Smooth muscle cell (in vitro differentiated cells): ENCODE results near the gene RXFP1. TPM values are rescaled to one million over a fixed set of nuclear protein-coding genes. Genes with fewer than 3 reads are reported as not detected.

Source experiments
- DNase-seq: peaks from one replicate; lab custom pipeline; 2025; ENCODE audit not compliant: unreplicated experiment; lab: John Stamatoyannopoulos, UW
- H2AFZ ChIP-seq: fragments of 200-600 bp; sonication (generic); 2 replicates; pipeline ENCODE4 v1.6.0; 2016; ENCODE audit warnings: antibody characterized with exemption, low read depth, mild to moderate bottlenecking
- H3F3A ChIP-seq: fragments of 200-600 bp; sonication (generic); 2 replicates; pipeline ENCODE4 v1.6.0; 2017; ENCODE audit warnings: antibody characterized with exemption, low read depth
- H3K27ac ChIP-seq: fragments of 200-600 bp; sonication (generic); 2 replicates; pipeline ENCODE4 v1.5.1; 2016; ENCODE audit warnings: low read depth, mild to moderate bottlenecking
- H3K27me3 ChIP-seq: fragments of 200-600 bp; sonication (generic); 2 replicates; pipeline ENCODE4 v1.6.1; 2016; ENCODE audit warnings: low read depth, mild to moderate bottlenecking
- H3K36me3 ChIP-seq: fragments of 200-600 bp; sonication (generic); 2 replicates; pipeline ENCODE4 v1.5.1; 2016; ENCODE audit warnings: low read depth
- H3K4me1 ChIP-seq: fragments of 200-600 bp; sonication (generic); 2 replicates; pipeline ENCODE4 v1.5.1; 2016; ENCODE audit warnings: low read depth
- H3K4me2 ChIP-seq: fragments of 200-600 bp; sonication (generic); 2 replicates; pipeline ENCODE4 v1.6.0; 2016; ENCODE audit warnings: mild to moderate bottlenecking
- H3K4me3 ChIP-seq: fragments of 200-600 bp; sonication (generic); 2 replicates; pipeline ENCODE4 v1.5.1; 2016; ENCODE audit warnings: mild to moderate bottlenecking
- H3K79me2 ChIP-seq: fragments of 200-600 bp; sonication (generic); 2 replicates; pipeline ENCODE4 v1.6.0; 2016; ENCODE audit warnings: low read depth, mild to moderate bottlenecking
- H3K9ac ChIP-seq: fragments of 200-600 bp; sonication (generic); 2 replicates; pipeline ENCODE4 v1.6.0; 2016; ENCODE audit warnings: low read depth
- H3K9me3 ChIP-seq: fragments of 200-600 bp; sonication (generic); replicated peaks from 2 replicates; pipeline ENCODE4 v1.5.1; 2016; ENCODE audit warnings: low read depth
- H4K20me1 ChIP-seq: fragments of 200-600 bp; sonication (generic); 2 replicates; pipeline ENCODE4 v1.6.0; 2016; ENCODE audit warnings: low read depth
- CTCF ChIP-seq: fragments of 200-600 bp; sonication (generic); IDR thresholded peaks from 2 replicates; pipeline ENCODE4 v1.5.1; 2017; ENCODE audit warnings: borderline replicate concordance, mild to moderate bottlenecking, antibody characterized with exemption; ENCODE audit not compliant: insufficient read depth, poor library complexity, severe bottlenecking
- WGBS: methylation state at CpG from one replicate; pipeline ENCODE4 v1.1.7; 2016; ENCODE audit warnings: low lambda C conversion rate; 5-methylcytosine and 5-hydroxymethylcytosine counted together
- polyA plus RNA-seq: library from polyadenylated mRNA; unstranded; fragments of >200 nt; fragmentation: Nextera tagmentation; extraction: Ambion mirVana; gene quantifications from 2 replicates; pipeline ENCODE4 v1.2.1, GENCODE V29; 2016
- total RNA-seq: library from RNA; depleted of rRNA; stranded (reverse); fragments of >200 nt; gene quantifications from 2 replicates; pipeline ENCODE4 v1.2.3, GENCODE V29; 2014

The RXFP1 gene
- total and polyA plus RNA-seq, 2 experiments from 2014 or later: not detected

GRCh38 chr4:158492391-158492790 lies 29.3 kb upstream of the RXFP1 start:
- Histone ChIP-seq H3F3A (no peaks in the 10 kb centered on the region), H2AFZ (no peak overlapping the region), H3K27me3 (no peaks in the 10 kb centered on the region), H3K79me2 (no peaks in the 10 kb centered on the region), H3K9me3 (no peaks in the 10 kb centered on the region), H3K27ac (no peak overlapping the region), H3K4me3 (no peak overlapping the region), H3K9ac (no peak overlapping the region), H3K4me2 (no peak overlapping the region), H4K20me1 (no peaks in the 10 kb centered on the region), H3K36me3 (no peaks in the 10 kb centered on the region), H3K4me1 (no peaks in the 10 kb centered on the region)
- TF ChIP-seq CTCF: no peak
- DNase-seq: no peak

- H3F3A ChIP-seq: no peaks in the 10 kb centered on the region
- H4K20me1 ChIP-seq: no peaks in the 10 kb centered on the region
- no peak overlapping the region for H3K4me3 ChIP-seq
- peaks cover 3% of the 10 kb centered on the region for H3K27me3 ChIP-seq
- H3K9ac ChIP-seq: no peak overlapping the region
- no peaks in the 10 kb centered on the region for H3K4me1 ChIP-seq
- no peak overlapping the region for H3K27ac ChIP-seq
- no peaks in the 10 kb centered on the region for H3K79me2 ChIP-seq
- H3K9me3 ChIP-seq: no peaks in the 10 kb centered on the region
- H3K4me2 ChIP-seq: no peak overlapping the region
- no peaks in the 10 kb centered on the region for H3K36me3 ChIP-seq
- no peak overlapping the region for H2AFZ ChIP-seq
- DNase-seq: no peak
- 34% methylated on average over 5 of the region's 5 CpGs for WGBS
- TF ChIP-seq CTCF: peak; percentile 36
Observed at GRCh38 chr4:158496030-158496741, 25.5 kb upstream of the RXFP1 start.

- H3K27me3 ChIP-seq: peaks cover 3% of the 10 kb centered on the region
- no peaks in the 10 kb centered on the region for H4K20me1 ChIP-seq
- DNase-seq: no peak
- no peaks in the 10 kb centered on the region for H3K9me3 ChIP-seq
- no peak overlapping the region for H3K4me3 ChIP-seq
- no peaks in the 10 kb centered on the region for H3K36me3 ChIP-seq
- H2AFZ ChIP-seq: no peak overlapping the region
- H3K79me2 ChIP-seq: no peaks in the 10 kb centered on the region
- H3K27ac ChIP-seq: no peak overlapping the region
- H3K9ac ChIP-seq: no peak overlapping the region
- no peak for TF ChIP-seq CTCF
- H3F3A ChIP-seq: no peaks in the 10 kb centered on the region
- H3K4me2 ChIP-seq: no peak overlapping the region
- H3K4me1 ChIP-seq: no peaks in the 10 kb centered on the region
- WGBS: 84% methylated on average over 4 of the region's 4 CpGs
Observed at GRCh38 chr4:158500054-158500453, 21.6 kb upstream of the RXFP1 start.

DNA sequence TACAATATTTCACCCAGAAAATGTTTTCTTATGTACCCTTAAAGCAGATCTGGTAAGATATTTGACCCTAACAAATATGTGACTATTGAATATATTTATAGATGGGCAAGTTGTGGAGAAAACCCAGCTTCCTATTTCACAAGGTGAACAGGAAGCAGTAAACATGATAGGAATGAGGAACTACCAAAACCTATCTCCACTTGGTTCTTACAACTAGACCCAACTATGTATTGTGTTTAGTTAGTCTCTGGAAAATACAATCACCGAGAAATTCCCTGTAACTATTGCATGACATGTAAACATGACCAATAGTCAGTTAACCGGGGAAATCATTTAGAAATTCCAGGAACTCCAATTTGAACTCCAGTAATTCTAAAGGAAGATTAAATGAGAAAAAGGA lies 8.4 kb upstream of the RXFP1 start:
- H3K36me3 ChIP-seq: no peaks in the 10 kb centered on the region

More for the DNA sequence above, 8.4 kb upstream of the RXFP1 start:
- 98% methylated on average over 2 of the region's 2 CpGs for WGBS
- no peaks in the 10 kb centered on the region for H3K9me3 ChIP-seq
- H3K27ac ChIP-seq: no peak overlapping the region
- no peak overlapping the region for H3K9ac ChIP-seq
- no peak for TF ChIP-seq CTCF
- no peaks in the 10 kb centered on the region for H4K20me1 ChIP-seq
- H3F3A ChIP-seq: no peaks in the 10 kb centered on the region
- H3K4me1 ChIP-seq: no peaks in the 10 kb centered on the region
- H3K4me2 ChIP-seq: no peak overlapping the region
- H3K4me3 ChIP-seq: no peak overlapping the region
- no peaks in the 10 kb centered on the region for H3K27me3 ChIP-seq
- no peak overlapping the region for H2AFZ ChIP-seq
- no peaks in the 10 kb centered on the region for H3K79me2 ChIP-seq
- no peak for DNase-seq
